GM18526 (cell line): ENCODE results near the gene PADI2.

Source experiments
- POLR2A ChIP-seq: IDR thresholded peaks from 3 replicates; pipeline ENCODE4 v1.6.1; 2011; ENCODE audit not compliant: insufficient read length; ENCODE audit errors: extremely low read depth

The PADI2 gene

DNA sequence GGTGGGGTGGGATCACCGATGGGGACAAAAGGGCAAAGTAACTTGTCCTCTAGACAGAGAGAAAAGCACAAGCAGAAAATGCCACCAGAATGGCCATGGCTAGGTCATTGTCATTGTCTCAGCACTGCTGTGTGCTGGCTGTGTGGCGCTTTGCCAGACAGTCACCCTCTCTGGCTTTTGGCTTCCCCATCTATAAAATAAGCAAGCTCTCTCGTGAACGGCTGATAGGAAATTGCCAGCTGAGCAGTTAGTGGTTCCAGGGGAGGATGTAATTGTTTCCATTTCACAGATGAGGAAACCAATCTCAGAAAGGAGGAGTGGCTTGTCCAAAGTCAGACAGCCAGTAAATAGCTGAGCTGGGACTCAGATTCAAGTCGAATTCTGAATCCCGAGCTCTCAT, 32.5 kb downstream of the PADI2 start:
- TF ChIP-seq POLR2A, result no peak

DNA sequence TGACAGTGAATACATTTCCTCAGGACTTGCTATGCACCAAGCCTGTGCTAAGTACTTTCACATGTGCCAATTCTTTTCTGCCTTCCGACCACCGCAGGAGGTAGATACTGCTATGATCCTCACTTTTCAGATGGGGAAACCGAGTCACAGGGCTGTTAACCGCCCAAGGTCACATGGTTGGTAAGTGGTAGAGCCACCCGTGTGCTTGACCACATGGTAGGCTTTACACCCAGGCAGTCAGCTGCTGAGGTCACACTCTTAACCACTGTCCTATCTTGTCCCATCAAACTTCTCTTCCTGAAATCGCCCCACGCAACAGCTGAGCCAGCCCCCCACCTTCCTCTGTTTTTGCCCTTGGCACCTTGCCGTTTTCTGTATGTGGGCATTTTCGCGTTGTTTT, 34.5 kb downstream of the PADI2 start:
- TF ChIP-seq POLR2A, result no peak

DNA sequence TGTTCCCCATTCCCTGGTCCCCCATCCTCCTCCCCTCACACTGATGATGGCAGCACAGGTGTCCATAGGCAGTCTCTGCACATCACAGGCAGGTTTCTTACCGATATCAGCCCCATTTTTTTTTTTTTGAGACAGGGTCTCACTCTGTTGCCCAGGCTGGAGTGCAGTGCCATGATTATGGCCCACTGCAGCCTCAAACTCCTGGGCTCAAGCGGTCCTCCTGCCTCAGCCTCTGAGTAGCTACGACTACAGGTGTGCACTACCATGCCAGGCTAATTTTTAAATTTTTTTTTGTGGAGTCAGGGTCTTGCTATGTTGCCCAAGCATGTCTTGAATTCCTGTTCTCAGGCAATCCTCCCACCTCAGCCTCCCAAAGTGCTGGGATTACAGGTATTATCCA, 36.5 kb downstream of the PADI2 start:
- no peak for TF ChIP-seq POLR2A

DNA sequence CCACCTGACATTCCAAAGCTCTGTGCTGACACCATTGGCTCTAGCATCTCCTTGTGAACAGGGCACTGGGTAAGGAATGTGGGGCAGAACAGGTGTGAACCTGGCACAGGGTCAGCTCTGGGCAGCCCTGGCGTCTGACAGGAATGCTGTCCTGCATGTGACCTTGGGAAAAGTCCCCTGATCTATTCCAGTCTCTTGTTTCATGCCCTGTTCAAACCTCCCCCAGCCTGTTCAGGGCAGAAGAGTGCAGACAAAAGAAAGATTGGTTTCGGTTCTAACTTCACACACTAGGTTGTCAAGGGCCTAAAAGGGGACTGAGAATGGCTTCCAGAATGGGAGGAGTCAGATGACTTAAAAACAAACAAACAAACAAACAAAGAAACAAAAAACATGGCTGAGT, 37.8 kb downstream of the PADI2 start:
- no peak for TF ChIP-seq POLR2A

DNA sequence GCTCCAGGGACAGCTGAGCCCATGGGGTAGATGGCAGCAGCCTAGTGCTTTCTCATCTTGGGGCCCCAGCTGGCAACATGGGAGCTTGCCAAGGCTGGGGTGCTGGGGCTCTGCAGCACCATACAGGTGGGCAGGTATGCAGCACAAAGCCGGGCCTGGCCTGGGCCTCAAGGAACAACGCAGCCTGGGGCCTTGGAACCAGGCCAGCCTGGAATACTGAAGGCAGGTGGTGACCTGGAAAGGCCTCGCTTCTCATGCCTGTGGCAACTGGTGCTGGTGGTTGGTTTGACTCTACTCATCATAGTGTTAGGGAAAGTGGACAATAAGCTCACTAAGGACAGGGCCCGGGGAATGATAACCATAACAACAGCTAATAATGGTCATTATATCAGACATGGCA, 38.4 kb downstream of the PADI2 start:
- TF ChIP-seq POLR2A, result no peak

DNA sequence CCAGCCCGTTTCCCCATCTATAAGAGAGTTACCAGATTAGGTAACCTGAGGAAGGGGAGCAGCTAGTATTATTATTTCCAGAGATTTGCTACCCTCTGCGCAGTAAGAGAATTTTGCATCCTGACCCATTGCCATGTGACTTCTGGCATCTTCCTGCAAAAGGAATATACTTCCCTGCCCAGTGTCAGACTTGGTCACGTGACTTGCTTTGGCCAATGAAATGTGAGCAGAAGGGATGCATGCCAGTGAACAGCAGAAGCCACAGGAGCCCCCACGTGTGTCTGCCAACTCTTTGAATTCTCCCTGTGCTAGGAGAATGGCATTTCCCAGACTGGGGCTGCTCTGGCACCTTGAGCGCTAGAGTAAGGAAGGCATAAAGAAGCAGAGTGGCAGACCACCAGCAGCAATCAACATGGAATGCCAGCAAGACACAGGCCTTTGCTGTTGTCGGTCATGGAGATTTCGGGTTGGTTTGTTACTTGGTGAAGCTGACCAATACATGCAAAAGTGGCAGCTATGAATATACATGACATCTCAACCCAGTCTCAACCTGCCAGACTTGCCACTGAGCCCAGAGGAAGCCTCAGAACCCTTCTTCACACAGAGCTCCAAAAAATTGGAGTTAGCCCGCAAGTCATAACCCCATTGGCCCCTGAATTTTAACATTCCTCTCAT, 39.0 kb downstream of the PADI2 start:
- TF ChIP-seq POLR2A, result no peak

DNA sequence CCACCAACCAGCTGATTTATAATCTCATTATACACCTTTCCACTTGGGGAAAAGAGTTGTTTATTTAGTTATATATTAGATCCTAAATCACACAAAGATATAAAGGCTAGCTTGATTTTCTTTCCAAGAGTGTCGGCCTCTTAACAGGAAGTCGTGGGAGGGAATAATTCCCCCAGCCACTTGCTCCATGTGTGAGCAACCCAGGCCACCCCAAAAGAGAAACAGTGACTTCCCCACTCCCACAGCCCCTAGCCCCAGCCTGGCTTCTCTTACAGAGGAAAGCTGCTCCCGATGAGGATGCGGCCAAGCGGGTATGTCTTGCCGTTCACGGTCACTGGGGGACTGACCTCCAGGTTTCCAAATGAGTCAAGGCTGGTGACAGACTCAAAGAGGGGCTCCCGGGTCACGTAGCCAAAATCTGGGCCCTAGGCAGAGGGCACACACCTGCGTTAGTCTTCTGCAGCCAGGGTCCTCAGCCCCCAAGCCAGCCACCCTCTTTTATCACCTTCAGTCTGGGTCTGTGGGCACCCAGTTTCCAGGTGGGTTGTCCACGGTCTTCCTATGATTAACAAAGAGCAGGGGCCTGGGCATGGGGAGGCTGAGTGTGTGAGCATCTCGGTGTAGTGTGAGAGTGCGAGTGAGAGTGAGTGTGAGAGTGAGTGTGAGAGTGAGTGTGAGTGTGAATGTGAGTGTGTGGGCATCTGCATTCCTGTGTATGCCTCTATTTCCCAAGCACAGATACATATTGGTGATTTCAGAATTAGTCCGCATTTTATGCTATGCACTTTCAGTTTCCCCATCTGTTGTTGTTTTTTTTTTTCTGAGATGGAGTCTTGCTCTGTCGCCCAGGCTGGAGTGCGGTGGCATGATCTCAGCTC, 40.0 kb downstream of the PADI2 start:
- TF ChIP-seq POLR2A, result no peak

DNA sequence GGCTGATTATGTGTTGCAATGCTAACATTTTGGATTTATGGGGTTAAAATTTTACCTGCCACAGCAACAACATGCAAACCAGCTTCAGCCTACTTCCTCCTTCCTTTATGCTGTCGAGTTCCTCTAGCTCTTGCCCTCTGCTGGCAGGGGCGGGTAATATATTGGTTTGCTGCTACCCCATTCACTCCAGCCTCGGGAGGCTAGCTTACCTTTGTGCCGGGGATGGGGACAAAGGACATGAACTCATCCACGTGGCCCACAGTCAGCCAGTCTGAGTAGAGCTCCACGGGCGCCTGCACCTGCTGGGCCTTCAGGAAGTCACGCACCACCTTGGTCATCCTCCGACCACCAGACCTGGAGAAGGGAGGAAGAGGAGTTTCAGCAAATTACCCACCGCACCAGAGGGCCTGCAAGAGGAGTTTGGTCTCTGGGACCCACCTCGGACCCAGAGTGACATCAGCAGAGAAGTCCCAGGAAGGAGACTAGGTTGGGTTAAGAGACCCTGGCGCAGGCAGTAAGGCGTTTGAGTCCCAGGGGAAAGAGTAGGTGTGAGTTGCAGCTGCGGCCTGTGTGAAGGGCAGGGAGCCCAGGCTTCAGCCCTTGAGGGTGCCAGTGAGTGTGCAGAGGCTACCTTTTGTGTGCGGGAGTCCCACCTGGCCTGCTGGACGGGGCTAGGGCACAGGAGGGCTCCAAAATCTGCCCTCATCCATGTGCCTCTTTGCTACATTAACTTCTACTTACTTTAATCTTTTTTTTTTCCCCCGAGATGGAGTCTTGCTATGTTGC, 43.6 kb downstream of the PADI2 start:
- no peak for TF ChIP-seq POLR2A

DNA sequence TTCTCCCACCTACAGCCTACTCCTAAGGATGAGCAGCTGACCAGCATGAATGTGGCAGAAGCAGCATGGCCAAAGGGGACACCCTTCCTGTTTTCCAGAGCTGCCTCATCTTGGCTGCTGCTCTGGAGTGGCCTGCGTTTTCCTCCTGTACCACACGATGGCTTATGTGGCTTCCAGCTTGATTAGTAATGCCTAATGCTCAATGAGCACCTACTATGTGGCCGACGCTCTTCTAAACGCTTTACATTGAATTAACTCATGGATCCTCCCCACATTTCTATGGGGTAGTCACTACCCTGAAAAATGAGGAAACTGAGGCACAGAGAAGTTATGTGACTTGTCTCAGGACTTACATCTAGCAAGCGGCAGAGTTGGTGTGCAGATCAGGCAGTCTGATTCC, 47.5 kb downstream of the PADI2 start:
- TF ChIP-seq POLR2A, result no peak

DNA sequence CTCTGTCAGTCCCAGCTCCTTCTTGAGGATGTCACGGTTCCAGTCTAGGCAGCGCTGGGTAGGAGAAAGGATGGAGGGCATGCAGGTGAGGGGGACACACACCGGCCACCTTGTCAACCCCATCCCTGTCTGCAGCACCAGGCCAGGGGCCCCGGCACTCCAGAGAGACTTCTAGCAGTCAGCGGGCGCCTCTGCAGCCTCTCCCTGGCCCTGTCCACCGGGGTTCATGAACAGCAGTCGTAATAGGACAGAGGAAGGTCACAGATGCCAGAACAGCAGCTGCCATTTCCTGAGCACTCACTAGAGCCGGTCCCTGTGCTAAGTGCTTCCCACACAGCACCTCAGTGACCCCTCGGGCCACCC, 49.1 kb downstream of the PADI2 start:
- no peak for TF ChIP-seq POLR2A

DNA sequence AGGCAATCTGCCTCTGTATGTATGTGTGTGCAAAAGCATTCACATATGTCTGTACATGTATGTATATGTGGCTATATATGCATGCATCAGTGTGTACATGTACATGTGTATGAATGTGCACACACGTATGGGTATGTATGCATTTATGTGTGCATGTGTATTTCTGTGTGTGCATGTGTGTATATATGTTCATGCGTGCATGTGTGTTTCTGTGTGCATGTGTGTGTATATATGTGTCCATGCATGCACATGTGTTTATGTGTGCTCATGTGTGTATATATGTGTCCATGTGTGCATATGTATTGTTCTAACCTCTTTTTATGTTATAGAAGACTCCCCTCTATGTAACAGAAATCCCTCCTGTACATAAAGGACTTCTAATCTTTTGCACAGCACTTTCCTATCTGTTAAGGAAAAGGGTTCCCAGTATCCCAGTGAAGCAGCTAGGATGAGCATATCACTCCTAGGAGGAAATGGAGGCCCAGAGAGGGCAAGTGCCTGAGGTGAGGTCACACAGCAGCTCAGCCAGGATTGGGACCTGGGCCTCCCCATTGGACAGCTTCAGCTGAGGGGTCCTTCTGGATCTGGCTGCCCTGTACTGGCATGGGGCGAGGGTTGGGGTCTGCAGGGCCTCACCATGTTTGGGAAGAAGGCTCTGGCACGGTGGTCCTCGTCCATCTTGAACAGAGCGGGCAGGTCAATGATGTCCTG, 49.6 kb downstream of the PADI2 start:
- TF ChIP-seq POLR2A, result no peak

DNA sequence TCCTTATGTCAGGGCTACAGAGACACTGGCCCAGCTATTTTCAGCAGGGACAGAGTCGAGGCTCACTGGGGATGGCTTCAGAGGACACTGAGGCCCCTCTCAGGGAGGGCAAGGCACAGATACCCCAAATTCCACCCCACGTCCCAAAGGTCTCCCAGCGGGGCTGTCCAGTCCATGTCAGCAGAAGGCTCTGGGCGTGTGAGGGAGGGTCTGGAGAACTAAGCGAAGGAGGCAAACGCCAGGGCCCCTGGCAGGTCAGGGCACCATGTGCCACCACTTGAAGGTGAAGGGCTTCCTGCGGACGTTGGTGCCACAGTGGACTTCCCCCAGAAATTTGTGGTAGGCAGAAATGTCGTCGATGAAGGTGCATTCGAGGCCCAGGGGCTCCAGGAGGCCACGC, 50.5 kb downstream of the PADI2 start:
- no peak for TF ChIP-seq POLR2A

DNA sequence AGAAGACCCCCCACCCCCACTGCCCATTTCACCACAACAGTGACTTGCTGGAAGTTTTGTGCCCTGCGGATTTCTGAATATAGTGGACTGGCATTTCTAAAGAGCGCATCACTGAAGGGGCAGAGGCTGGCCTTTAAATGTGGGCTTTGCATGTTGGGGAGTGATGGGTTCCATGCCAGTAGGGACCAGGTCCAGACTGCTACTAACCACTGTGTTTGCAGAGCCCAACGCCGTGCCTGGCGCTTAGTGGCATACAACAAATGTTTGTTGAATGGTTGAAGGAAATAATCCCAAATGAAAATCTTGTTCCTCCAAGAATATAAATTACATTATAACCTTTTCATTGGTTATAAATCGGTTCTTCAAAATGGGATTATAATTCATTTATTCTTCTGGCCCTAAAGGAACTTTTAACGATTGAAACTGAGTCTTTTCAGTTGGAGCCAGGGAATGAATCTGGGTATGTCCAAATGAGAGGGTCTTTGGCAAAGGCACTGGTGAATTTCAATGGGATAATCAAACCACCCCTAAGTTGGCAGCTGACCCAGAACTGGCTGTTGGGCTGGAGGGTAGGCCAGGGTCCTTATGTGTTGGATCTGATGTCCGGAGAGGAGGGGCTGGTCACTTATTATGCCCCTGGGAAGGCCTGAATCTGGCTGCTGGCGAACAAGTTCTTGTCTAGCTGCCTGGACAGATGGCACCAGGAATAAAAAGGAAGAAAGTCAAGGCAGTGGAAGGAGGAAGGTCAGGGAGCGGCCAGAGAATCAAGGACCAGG, 51.6 kb downstream of the PADI2 start:
- TF ChIP-seq POLR2A, result no peak

DNA sequence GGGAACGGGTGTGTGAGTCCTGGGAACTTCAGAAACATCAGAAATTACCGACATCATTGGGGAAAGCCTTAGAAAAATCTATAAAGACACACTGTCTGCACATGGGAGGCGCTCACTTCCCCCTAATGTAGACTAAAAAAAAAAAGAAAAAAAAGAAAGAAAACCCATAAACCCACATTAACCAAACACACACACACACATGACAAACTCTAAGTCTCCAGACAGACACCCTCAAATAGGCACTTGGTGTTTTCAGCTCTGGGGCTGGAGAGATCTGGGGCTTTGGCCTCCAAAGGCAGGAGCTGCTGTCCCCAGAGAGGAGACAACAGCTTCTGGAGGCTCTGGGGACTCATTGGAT, 52.2 kb downstream of the PADI2 start:
- no peak for TF ChIP-seq POLR2A
